GM20000 (cell line): Measurements from ENCODE around the gene GSC.

ENCODE experiments used
- DNase-seq: peaks from one replicate; pipeline ENCODE4 v3.0.0; 2012; ENCODE audit warnings: low spot score
- CTCF ChIP-seq: IDR thresholded peaks from 2 replicates; pipeline ENCODE4 v1.5.1; 2012; ENCODE audit warnings: mild to moderate bottlenecking, control low read depth; ENCODE audit errors: extremely low read depth, missing control alignments

The GSC gene

GRCh38 chr14:94795372-94795771 is 25.5 kb upstream of the GSC start:
- no peak for DNase-seq
- no peak for TF ChIP-seq CTCF

DNA sequence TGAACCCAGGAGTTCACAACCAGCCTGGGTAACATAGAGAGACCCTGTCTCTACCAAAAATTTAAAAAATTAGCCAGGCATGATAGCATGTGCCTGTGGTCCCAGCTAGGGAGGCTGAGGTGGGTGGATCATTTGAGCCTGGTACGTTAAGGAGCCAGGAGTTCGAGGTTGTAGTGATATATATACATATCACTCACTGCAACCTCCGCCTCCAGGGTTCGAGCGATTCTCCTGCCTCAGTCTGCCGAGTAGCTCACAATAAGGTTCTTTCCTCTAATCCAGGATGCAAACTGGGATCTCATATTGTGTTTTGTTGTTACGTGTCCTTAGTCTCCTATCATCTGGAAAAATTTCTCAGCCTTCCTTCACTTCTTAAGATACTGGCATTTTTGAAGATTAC is 24.0 kb upstream of the GSC start:
- DNase-seq, result no peak
- no peak for TF ChIP-seq CTCF

- DNase-seq, result no peak
- TF ChIP-seq CTCF, result no peak
Observed at GRCh38 chr14:94787655-94788054, 17.7 kb upstream of the GSC start.

DNA sequence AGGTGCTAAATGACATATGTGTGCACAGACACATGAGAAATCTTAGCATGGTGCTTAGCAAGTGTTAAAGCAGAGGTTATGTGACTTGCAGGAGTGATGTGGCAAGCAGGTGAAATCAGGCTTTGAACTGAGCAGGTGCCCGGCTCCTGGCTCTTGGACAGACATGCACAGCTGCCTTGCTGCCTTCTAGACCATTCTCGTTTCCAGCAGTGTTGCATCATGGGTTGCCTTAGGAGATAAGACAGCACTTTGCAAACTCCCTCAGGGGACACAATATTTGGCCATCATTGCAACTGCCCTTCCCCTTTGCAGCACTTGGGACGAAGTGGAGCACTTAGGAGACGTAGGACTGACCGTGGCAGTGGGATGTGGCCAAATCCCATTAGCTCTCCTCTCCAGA is 17.2 kb upstream of the GSC start:
- DNase-seq, result no peak
- TF ChIP-seq CTCF, result no peak

- TF ChIP-seq CTCF, result no peak
- no peak for DNase-seq
Observed at GRCh38 chr14:94780536-94781399, 10.9 kb upstream of the GSC start.

DNA sequence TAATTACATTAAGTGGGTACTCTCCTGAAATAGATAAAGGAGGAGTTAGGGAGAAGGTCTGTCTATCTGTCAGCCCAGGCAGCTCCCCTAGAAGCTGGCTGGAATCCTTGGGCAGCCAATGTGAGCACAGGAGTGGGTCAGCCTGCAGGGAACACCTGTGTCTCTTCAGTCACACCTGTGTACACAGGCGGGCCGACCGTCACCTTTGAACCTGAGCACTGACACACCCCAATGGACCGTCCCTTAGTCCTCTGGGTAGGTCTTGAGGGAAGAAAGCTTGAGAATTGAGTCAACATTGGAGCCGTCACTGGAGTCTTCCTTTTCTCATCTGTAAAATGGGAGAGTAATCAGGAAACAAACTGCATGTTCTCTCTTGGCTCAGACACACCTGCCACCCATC is 9.8 kb upstream of the GSC start:
- TF ChIP-seq CTCF, result no peak
- no peak for DNase-seq

GRCh38 chr14:94775871-94776210 is 5.9 kb upstream of the GSC start:
- no peak for DNase-seq
- TF ChIP-seq CTCF, result no peak
